HCT116 (cell line): Measurements from ENCODE around the gene TLE7. TPM values are rescaled to one million over a fixed set of nuclear protein-coding genes. Genes with fewer than 3 reads are reported as not detected.
A peak's percentile ranks its signal among the peaks of the same experiment; 100 is the strongest.

Source experiments
- ATAC-seq: fragments of 200-7000 bp; cut with Tn5 transposase; 2 replicates; pipeline ENCODE4 v1.9.1; 2020; ENCODE audit warnings: mild to moderate bottlenecking, moderate library complexity
- BruUV-seq: library from RNA; stranded (reverse); fragments of 400-500 nt; replicated peaks from 2 replicates; lab custom pipeline; 2021; lab: Mats Ljungman, UMichigan
- CTCF ChIA-PET: fragments of 300-600 bp; sonication (Branson Sonifier 250); formaldehyde crosslinking; loops from one replicate; lab custom pipeline; 2021; ENCODE audit warnings: antibody characterized with exemption; lab: Charles Lee
- POLR2A ChIA-PET: fragments of 300-600, 350-600 bp; sonication (Branson Sonifier 250); formaldehyde crosslinking; loops from one replicate; lab custom pipeline; 2021; ENCODE audit warnings: antibody characterized with exemption; lab: Charles Lee
- RAD21 ChIA-PET, 2 experiments: fragments of 300-600 bp; sonication (Branson Sonifier 250); formaldehyde crosslinking; loops; one replicate each; lab custom pipeline; 2023; ENCODE audit warnings: low total read pairs in 2 of 2; ENCODE audit not compliant: uncharacterized antibody in 2 of 2, unreplicated experiment in 2 of 2, low non-redundant PET in 1 of 2; lab: Charles Lee
- DNase-seq: peaks from one replicate; pipeline ENCODE4 v3.0.0-alpha.2; 2010; ENCODE audit warnings: low read depth, low spot score
- H2AFZ ChIP-seq: fragments of 200-600 bp; shearing (Covaris generic), sonication (generic); 2 replicates; pipeline ENCODE4 v1.6.1; 2017; ENCODE audit warnings: low read depth, mixed run types, mixed read lengths, antibody characterized with exemption, low read length; ENCODE audit not compliant: poor library complexity, severe bottlenecking
- H3K27ac ChIP-seq: 2 replicates; pipeline ENCODE4 v1.5.1; 2012; ENCODE audit warnings: low read depth, low read length
- H3K27me3 ChIP-seq: fragments of 200-600 bp; sonication (generic); 2 replicates; pipeline ENCODE4 v1.6.1; 2016; ENCODE audit warnings: mixed run types, low read length, mixed read lengths; ENCODE audit not compliant: insufficient read depth
- H3K36me3 ChIP-seq, 2 experiments: fragments of 200-500 bp in 1 of 2; fragments of 200-600 bp in 1 of 2; sonication (Bioruptor generic) in 1 of 2; sonication (generic) in 1 of 2; 2 replicates each; pipeline versions ENCODE4 v1.5.1 to v1.6.1; 2014 to 2016; ENCODE audit warnings: low read length in 2 of 2, inconsistent platforms in 1 of 2, mixed read lengths in 1 of 2, mixed run types in 1 of 2; ENCODE audit not compliant: insufficient read depth in 2 of 2, control insufficient read depth in 1 of 2
- H3K4me1 ChIP-seq, 2 experiments: fragments of 200-600 bp in 1 of 2; sonication (generic) in 1 of 2; 2 replicates each; pipeline versions ENCODE4 v1.5.1 to v1.6.1; 2012 to 2017; ENCODE audit warnings: low read length in 2 of 2, inconsistent platforms in 1 of 2, mild to moderate bottlenecking in 1 of 2, mixed read lengths in 1 of 2, mixed run types in 1 of 2, moderate library complexity in 1 of 2; ENCODE audit not compliant: insufficient read depth in 2 of 2, control insufficient read depth in 1 of 2
- H3K4me2 ChIP-seq: fragments of 200-600 bp; sonication (generic); 2 replicates; pipeline ENCODE4 v1.6.1; 2017; ENCODE audit warnings: mixed run types, low read length, mixed read lengths
- H3K4me3 ChIP-seq, 2 experiments: fragments of 200-600 bp in 1 of 2; sonication (generic) in 1 of 2; replicated peaks in 1 of 2; 2 replicates each; pipeline ENCODE4 v1.5.1; 2011 to 2016; ENCODE audit warnings: low read length in 2 of 2, control low read depth in 1 of 2, low read depth in 1 of 2, mild to moderate bottlenecking in 1 of 2, mixed read lengths in 1 of 2, mixed run types in 1 of 2
- H3K79me2 ChIP-seq: fragments of 200-600 bp; sonication (generic); 2 replicates; pipeline ENCODE4 v1.6.1; 2017; ENCODE audit warnings: mild to moderate bottlenecking, mixed run types, low read length, moderate library complexity, mixed read lengths; ENCODE audit not compliant: insufficient read depth
- H3K9ac ChIP-seq: fragments of 200-600 bp; sonication (generic); 2 replicates; pipeline ENCODE4 v1.6.1; 2016; ENCODE audit warnings: low read length, mixed read lengths
- H3K9me2 ChIP-seq: fragments of 200-600 bp; sonication (generic), shearing (Covaris generic); 2 replicates; pipeline ENCODE4 v1.6.1; 2017; ENCODE audit warnings: mixed run types, mild to moderate bottlenecking, moderate library complexity; ENCODE audit not compliant: insufficient read depth
- H3K9me3 ChIP-seq, 2 experiments: fragments of 200-500 bp in 1 of 2; fragments of 200-600 bp in 1 of 2; sonication (Bioruptor generic) in 1 of 2; sonication (generic) in 1 of 2; 2 replicates each; pipeline ENCODE4 v1.6.1; 2014 to 2017; ENCODE audit warnings: low read length in 2 of 2, mixed read lengths in 2 of 2, inconsistent platforms in 1 of 2, low read depth in 1 of 2, mild to moderate bottlenecking in 1 of 2, mixed run types in 1 of 2, moderate library complexity in 1 of 2; ENCODE audit not compliant: control insufficient read depth in 1 of 2, insufficient read depth in 1 of 2
- H4K20me1 ChIP-seq: fragments of 200-600 bp; sonication (generic), shearing (Covaris generic); 2 replicates; pipeline ENCODE4 v1.6.1; 2017; ENCODE audit warnings: mixed run types, mild to moderate bottlenecking, moderate library complexity; ENCODE audit not compliant: insufficient read depth
- CBX3 ChIP-seq: IDR thresholded peaks from 2 replicates; pipeline ENCODE4 v1.6.1; 2012; ENCODE audit warnings: low read depth
- CEBPB ChIP-seq: IDR thresholded peaks from 2 replicates; pipeline ENCODE4 v1.6.1; 2012; ENCODE audit warnings: low read depth
- EZH2phosphoT487 ChIP-seq: fragments of 200-600 bp; IDR thresholded peaks from 2 replicates; pipeline ENCODE4 v1.6.1; 2018; ENCODE audit warnings: antibody characterized with exemption, borderline replicate concordance
- JUND ChIP-seq: IDR thresholded peaks from 2 replicates; pipeline ENCODE4 v1.6.1; 2012
- POLR2AphosphoS5 ChIP-seq: IDR thresholded peaks from 2 replicates; pipeline ENCODE4 v1.6.1; 2011; ENCODE audit warnings: mild to moderate bottlenecking, low read depth, low read length, moderate library complexity
- SP1 ChIP-seq: IDR thresholded peaks from 2 replicates; pipeline ENCODE4 v1.6.1; 2012; ENCODE audit warnings: low read depth
- SRF ChIP-seq: IDR thresholded peaks from 2 replicates; pipeline ENCODE4 v1.6.1; 2012; ENCODE audit warnings: low read depth
- TCF7L2 ChIP-seq: IDR thresholded peaks from 2 replicates; pipeline ENCODE4 v1.7.0; 2011; ENCODE audit warnings: borderline replicate concordance, inconsistent platforms; ENCODE audit not compliant: insufficient read depth, insufficient read length; ENCODE audit errors: extremely low read depth
- YY1 ChIP-seq: IDR thresholded peaks from 2 replicates; pipeline ENCODE4 v1.6.1; 2011; ENCODE audit warnings: low read length, low read depth, moderate library complexity, mild to moderate bottlenecking; ENCODE audit not compliant: insufficient replicate concordance; ENCODE audit errors: extremely low read depth
- ZNF274 ChIP-seq: fragments of 200-500 bp; sonication (Bioruptor generic); IDR thresholded peaks from 2 replicates; pipeline ENCODE4 v1.6.1; 2014; ENCODE audit warnings: mild to moderate bottlenecking, low read depth, low read length, inconsistent platforms
- intact Hi-C: fragments of 100-400 bp; cut with micrococcal nuclease; formaldehyde crosslinking; loops from 2 replicates; pipeline ENCODE4 v1.10.0; 2022
- total RNA-seq: library from RNA; stranded (reverse); gene quantifications from one replicate; pipeline ENCODE4 v1.2.1, GENCODE V29; 2021; ENCODE audit not compliant: unreplicated experiment
- TF ChIP-seq, protein P1 (sequence below): IDR thresholded peaks from 2 replicates; pipeline ENCODE4 v1.6.1; 2012
- TF ChIP-seq, protein P2 (sequence below): IDR thresholded peaks from 2 replicates; pipeline ENCODE4 v1.6.1; 2011; ENCODE audit warnings: mild to moderate bottlenecking, low read length, moderate library complexity; ENCODE audit not compliant: insufficient replicate concordance; ENCODE audit errors: extremely low read depth
- TF ChIP-seq, protein P3 (sequence below): IDR thresholded peaks from 2 replicates; pipeline ENCODE4 v1.6.1; 2012; ENCODE audit warnings: low read depth
- TF ChIP-seq, protein P4 (sequence below), 3 experiments: fragments of 200-600 bp in 1 of 3; sonication (generic) in 1 of 3; IDR thresholded peaks in 2 of 3; conservative IDR thresholded peaks in 1 of 3; 2 replicates each; pipeline ENCODE4 v1.5.1; 2012 to 2017; ENCODE audit warnings: low read depth in 2 of 3, low read length in 2 of 3, antibody characterized with exemption in 1 of 3, borderline replicate concordance in 1 of 3, control low read depth in 1 of 3, mild to moderate bottlenecking in 1 of 3, mixed read lengths in 1 of 3, mixed run types in 1 of 3, moderate library complexity in 1 of 3; ENCODE audit not compliant: insufficient read depth in 1 of 3

Gene TLE7
- total RNA-seq, 1 experiment from 2014 or later, result not detected

DNA sequence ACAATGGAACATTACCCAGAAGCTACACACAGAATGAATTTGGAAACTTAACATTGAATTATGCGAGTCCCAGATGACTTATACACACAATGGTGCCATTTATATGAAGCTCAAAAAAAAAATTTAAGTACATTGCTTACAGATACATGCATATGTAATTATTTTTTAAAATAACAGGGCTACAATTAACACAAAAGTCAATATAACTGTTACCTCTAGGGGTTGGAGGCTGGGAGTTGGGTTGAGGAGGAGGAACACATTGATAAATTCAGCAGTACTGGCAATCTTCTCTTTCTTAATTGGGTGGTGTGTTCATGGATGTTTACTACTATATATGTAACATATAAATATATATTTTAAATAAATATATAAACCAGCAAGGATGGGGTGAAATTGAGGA is 19.1 kb upstream of the TLE7 start:
- ChIA-PET CTCF (no interaction called here), POLR2A (interaction anchor here (2.2 kb wide), 1 partner anchor 23 kb away, joined by 11 read pairs; no protein-coding TSS in a partner anchor), RAD21 (no interaction called here)
- Histone ChIP-seq H3K4me1 (peaks cover 3 to 15% of the 10 kb centered on the region in 2 experiments; a peak in 3 of 4 replicates), H3K36me3 (no peaks in the 10 kb centered on the region), H3K4me2 (peak overlapping the region; percentile 91), H3K27me3 (no peaks in the 10 kb centered on the region), H3K9me2 (no peaks in the 10 kb centered on the region), H2AFZ (no peak overlapping the region), H3K9me3 (no peaks in the 10 kb centered on the region), H3K4me3 (peak overlapping the region; percentile 92 to 95), H3K79me2 (peaks cover 27% of the 10 kb centered on the region), H3K27ac (no peak overlapping the region), H4K20me1 (0 out of 2 replicates have a peak, but pooled peaks cover 6% of the 10 kb centered on the region), H3K9ac (peak overlapping the region; percentile 96)
- TF ChIP-seq SRF (no peak), CBX3 (no peak), JUND (no peak), YY1 (no peak), EZH2phosphoT487 (no peak), POLR2AphosphoS5 (no peak), ZNF274 (no peak), CEBPB (no peak), SP1 (no peak), TCF7L2 (no peak)
- TF ChIP-seq, protein P1, sequence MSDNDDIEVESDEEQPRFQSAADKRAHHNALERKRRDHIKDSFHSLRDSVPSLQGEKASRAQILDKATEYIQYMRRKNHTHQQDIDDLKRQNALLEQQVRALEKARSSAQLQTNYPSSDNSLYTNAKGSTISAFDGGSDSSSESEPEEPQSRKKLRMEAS, result no peak
- TF ChIP-seq, protein P2, sequence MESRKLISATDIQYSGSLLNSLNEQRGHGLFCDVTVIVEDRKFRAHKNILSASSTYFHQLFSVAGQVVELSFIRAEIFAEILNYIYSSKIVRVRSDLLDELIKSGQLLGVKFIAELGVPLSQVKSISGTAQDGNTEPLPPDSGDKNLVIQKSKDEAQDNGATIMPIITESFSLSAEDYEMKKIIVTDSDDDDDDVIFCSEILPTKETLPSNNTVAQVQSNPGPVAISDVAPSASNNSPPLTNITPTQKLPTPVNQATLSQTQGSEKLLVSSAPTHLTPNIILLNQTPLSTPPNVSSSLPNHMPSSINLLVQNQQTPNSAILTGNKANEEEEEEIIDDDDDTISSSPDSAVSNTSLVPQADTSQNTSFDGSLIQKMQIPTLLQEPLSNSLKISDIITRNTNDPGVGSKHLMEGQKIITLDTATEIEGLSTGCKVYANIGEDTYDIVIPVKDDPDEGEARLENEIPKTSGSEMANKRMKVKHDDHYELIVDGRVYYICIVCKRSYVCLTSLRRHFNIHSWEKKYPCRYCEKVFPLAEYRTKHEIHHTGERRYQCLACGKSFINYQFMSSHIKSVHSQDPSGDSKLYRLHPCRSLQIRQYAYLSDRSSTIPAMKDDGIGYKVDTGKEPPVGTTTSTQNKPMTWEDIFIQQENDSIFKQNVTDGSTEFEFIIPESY, result no peak
- TF ChIP-seq, protein P3, sequence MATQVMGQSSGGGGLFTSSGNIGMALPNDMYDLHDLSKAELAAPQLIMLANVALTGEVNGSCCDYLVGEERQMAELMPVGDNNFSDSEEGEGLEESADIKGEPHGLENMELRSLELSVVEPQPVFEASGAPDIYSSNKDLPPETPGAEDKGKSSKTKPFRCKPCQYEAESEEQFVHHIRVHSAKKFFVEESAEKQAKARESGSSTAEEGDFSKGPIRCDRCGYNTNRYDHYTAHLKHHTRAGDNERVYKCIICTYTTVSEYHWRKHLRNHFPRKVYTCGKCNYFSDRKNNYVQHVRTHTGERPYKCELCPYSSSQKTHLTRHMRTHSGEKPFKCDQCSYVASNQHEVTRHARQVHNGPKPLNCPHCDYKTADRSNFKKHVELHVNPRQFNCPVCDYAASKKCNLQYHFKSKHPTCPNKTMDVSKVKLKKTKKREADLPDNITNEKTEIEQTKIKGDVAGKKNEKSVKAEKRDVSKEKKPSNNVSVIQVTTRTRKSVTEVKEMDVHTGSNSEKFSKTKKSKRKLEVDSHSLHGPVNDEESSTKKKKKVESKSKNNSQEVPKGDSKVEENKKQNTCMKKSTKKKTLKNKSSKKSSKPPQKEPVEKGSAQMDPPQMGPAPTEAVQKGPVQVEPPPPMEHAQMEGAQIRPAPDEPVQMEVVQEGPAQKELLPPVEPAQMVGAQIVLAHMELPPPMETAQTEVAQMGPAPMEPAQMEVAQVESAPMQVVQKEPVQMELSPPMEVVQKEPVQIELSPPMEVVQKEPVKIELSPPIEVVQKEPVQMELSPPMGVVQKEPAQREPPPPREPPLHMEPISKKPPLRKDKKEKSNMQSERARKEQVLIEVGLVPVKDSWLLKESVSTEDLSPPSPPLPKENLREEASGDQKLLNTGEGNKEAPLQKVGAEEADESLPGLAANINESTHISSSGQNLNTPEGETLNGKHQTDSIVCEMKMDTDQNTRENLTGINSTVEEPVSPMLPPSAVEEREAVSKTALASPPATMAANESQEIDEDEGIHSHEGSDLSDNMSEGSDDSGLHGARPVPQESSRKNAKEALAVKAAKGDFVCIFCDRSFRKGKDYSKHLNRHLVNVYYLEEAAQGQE, result no peak
- TF ChIP-seq, protein P4, sequence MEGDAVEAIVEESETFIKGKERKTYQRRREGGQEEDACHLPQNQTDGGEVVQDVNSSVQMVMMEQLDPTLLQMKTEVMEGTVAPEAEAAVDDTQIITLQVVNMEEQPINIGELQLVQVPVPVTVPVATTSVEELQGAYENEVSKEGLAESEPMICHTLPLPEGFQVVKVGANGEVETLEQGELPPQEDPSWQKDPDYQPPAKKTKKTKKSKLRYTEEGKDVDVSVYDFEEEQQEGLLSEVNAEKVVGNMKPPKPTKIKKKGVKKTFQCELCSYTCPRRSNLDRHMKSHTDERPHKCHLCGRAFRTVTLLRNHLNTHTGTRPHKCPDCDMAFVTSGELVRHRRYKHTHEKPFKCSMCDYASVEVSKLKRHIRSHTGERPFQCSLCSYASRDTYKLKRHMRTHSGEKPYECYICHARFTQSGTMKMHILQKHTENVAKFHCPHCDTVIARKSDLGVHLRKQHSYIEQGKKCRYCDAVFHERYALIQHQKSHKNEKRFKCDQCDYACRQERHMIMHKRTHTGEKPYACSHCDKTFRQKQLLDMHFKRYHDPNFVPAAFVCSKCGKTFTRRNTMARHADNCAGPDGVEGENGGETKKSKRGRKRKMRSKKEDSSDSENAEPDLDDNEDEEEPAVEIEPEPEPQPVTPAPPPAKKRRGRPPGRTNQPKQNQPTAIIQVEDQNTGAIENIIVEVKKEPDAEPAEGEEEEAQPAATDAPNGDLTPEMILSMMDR (IDR thresholded peaks at IDR 0.05 in 2 of 3, conservative IDR thresholded peaks at IDR 0.05 in 1 of 3; ENCODE audit: borderline replicate concordance in 1 of 3, insufficient read depth in 1 of 3, low read depth in 2 of 3, low read length in 2 of 3), result no peak
- intact Hi-C loops, result no loop called here
- DNase-seq, result no peak
- no peak for ATAC-seq
- no TSS peak for BruUV-seq
